WI38 (cell line): ENCODE data around the gene YY1.
"Not testable (repeated sequence)": the region's sequence is repeated elsewhere in the genome, so short reads cannot be mapped to it uniquely, and the experiment has no call there.

Experiments
- H3K4me3 ChIP-seq: 2 replicates; pipeline ENCODE4 v1.5.1; 2011; ENCODE audit warnings: low read depth, mild to moderate bottlenecking, control low read depth, low read length
- CTCF ChIP-seq: IDR thresholded peaks from 2 replicates; pipeline ENCODE4 v1.5.1; 2012; ENCODE audit warnings: low read depth, mild to moderate bottlenecking, control low read depth, low read length

Gene YY1

GRCh38 chr14:100199240-100199860 lies 39.6 kb upstream of the YY1 start:
- no peak for TF ChIP-seq CTCF
- H3K4me3 ChIP-seq = no peak overlapping the region

DNA sequence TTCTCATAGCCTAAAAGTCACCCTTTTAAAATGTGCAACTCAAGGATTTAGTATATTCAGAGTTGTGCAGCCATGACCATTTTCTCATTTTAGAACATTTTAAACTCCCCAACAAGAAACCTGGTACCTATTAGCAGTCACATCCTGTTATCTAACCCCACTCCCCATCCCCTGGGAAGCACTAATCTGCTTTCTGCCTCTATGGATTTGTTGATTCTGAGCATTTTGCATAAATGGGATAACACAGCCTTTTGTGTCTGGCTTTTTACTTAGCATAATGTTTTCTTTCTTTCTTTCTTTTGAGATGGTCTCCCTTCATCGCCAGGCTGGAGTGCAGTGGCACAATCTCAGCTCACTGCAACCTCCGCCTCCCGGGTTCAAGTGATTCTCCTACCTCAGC lies 38.6 kb upstream of the YY1 start:
- no peak for TF ChIP-seq CTCF
- H3K4me3 ChIP-seq = no peak overlapping the region

DNA sequence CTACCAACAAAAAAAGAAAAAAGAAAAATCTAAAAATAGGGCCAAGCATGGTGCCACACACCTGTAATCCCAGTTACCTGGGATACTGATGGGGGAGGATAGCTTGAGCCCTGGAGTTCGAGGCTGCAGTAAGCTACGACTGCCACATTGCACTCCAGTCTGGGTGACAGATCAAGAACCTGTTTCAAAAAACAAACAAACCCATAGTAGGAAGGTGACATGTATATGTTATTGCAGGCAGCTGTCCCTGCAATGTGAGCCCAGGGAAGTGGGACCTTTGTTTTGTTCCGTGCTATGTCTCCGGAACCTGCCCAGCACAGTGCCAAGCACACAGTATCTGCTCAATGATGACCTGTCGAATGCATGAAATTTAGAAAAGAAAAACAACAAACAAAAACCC lies 37.2 kb upstream of the YY1 start:
- no peak for TF ChIP-seq CTCF
- H3K4me3 ChIP-seq = no peak overlapping the region

DNA sequence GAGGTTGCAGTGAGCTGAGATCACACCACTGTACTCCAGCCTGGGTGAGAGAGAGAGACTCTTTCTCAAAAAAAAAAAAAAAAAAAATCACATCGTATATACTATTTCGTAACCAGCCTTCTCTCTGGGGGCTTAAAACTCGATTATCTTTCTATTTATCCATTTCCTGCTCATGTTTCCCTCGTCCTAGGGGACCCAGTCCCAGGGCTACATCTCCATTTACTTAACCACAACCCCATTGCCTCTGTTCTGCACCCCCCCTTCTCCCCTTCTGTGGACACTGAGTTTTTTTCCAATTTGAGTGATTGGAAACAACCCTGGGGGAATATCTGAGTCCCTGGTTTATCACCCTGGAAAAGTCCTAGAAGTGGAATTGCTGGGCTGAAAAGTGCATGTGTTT lies 36.2 kb upstream of the YY1 start:
- no peak overlapping the region for H3K4me3 ChIP-seq
- no peak for TF ChIP-seq CTCF

DNA sequence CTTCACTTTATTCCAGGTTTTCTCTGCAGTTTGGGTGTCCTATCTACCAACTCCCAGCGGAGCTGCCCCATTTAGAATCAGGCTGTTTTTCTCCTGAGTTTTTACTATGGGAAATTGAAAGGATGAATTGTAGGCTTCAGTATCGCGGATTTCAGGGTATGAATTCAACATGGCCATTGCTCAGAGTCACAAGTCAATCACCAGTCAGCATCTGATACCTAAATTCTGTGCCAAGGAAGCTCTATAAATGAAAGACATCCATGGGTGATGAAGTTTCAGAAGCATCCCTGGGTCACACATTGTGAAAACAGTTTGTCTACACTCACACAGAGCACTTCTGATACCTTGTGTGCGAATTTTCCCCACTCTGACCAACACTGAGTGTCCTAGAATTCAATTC lies 35.8 kb upstream of the YY1 start:
- no peak overlapping the region for H3K4me3 ChIP-seq
- TF ChIP-seq CTCF = no peak

DNA sequence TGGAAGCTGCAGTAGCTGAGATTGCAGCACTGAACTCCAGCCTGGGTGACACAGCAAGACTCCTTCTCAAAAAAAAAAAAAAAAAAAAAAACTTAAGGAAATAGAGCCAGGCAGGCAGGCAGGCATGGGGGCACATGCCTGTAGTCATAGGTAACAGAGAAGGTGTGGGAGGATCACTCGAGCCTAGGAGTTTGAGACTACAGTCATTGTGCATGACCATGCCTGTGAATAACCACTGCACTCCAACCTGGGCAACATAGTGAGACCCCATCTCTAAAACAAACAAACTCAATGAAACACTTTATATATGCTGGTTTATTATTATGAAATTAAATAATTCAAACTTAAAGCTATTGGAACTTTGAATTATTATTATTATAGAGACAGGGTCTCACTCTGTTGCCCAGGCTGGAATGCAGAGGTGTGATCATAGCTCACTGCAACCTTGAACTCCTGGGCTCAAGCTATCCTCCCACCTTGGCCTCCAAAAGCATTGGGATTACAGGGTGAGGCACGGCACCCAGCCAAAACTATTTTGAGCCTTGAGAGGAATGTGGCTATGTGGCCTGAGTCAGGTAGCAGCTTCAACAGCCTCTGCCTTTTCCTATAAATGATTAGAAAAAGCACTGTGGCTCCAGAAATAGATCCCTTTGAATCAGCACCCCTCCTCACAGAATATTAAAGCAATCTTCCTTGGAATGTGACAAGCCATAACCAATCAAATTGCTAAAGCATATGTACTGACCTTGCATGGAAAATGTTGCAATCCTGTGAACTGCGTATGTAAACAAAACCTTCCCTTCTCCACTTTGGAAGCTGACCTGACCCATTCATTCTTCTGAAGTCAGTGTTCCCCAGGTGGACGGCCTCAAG lies 34.7 kb upstream of the YY1 start:
- no peak overlapping the region for H3K4me3 ChIP-seq
- no peak for TF ChIP-seq CTCF

GRCh38 chr14:100204835-100205167 lies 34.1 kb upstream of the YY1 start:
- not testable (repeated sequence) for H3K4me3 ChIP-seq

DNA sequence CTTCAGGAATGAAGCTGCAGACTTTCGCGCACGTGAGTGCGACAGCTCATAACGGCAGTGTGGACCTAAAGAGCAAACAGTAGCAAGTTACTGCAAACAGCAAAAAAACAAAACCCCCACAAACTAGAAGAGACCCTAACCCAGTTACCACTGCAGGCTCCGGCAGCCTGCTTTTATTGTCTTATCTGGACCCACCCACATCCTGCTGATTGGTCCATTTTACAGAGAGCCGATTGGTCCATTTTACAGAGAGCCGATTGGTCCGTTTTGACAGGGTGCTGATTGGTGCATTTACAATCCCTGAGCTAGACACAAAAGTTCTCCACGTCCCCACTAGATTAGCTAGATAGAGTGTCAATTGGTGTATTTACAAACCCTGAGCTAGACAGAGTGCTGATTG lies 31.4 kb upstream of the YY1 start:
- H3K4me3 ChIP-seq = not testable (repeated sequence)

GRCh38 chr14:100208136-100208535 lies 30.8 kb upstream of the YY1 start:
- not testable (repeated sequence) for H3K4me3 ChIP-seq
